ENCODE data around the gene CCSER2.

Gene CCSER2

GRCh38 chr10:84550756-84551436 lies 222.5 kb downstream of the CCSER2 start:
- no peak for DNase-seq

GRCh38 chr10:84551437-84552120 lies 223.2 kb downstream of the CCSER2 start:
- no peak for DNase-seq

- DNase-seq: no peak
Measured at GRCh38 chr10:84552478-84552877, 224.1 kb downstream of the CCSER2 start.

- no peak for DNase-seq
Measured at GRCh38 chr10:84562592-84562991, 234.2 kb downstream of the CCSER2 start.

GRCh38 chr10:84563355-84563754 lies 235.0 kb downstream of the CCSER2 start:
- no peak for DNase-seq

GRCh38 chr10:84563868-84564267 lies 235.5 kb downstream of the CCSER2 start:
- no peak for DNase-seq

- no peak for DNase-seq
Measured at GRCh38 chr10:84565881-84566582, 237.6 kb downstream of the CCSER2 start.

- no peak for DNase-seq
Measured at GRCh38 chr10:84567133-84567532, 238.7 kb downstream of the CCSER2 start.

Measured in central memory CD4-positive, alpha-beta T cell (primary cell).